HG02870 (cell line): ENCODE data around the gene NAT10.
A peak's percentile ranks its signal among the peaks of the same experiment; 100 is the strongest.
"Not testable (repeated sequence)": the region's sequence is repeated elsewhere in the genome, so short reads cannot be mapped to it uniquely, and the experiment has no call there.

Experiments
- ATAC-seq: cut with Tn5 transposase; IDR thresholded peaks from one replicate; pipeline ENCODE4 v1.9.1; 2021; ENCODE audit warnings: mild to moderate bottlenecking, moderate library complexity; ENCODE audit not compliant: unreplicated experiment

Gene NAT10

DNA sequence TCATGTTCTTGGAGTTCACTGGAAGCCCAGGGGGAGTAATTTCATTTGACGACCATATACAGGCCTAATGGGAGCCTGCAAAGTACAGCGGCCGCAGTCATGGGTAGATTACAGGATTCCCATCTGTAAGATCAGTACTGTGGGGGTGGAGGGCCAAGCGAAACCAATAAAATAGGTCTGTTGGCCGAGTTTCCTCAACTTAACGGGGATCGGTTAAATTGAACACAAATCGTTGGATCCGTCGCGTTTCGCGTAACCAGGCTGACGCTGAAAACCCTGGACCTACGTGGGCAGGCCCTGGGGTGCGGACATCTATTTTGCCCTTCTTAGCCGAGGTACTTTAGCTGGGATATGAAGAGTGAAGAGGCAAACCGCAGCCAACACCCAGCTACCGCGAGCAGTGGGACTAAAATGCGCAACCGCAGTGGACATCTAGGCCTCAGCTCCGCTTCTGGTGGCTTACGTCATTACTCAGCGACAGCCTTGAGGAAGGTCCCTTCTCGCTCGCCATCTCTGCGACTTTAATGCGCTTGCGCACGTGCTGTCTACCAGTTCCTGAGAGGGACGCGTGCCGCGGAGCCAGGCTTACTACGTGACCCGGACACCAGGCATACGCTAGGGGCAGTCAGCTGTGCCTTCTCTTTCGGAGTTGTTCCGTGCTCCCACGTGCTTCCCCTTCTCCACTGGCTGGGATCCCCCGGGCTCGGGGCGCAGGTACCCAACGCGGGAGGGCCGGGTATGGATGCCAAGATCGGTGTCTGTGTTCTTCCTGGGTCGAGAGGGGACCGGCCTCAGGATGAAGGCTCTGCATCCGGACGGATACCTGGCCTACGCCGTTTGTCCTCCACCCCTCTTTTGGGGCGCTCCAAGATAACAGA, at the start of gene NAT10:
TSS of gene NAT10 (plus strand) at position 551 of the 878 bp plus-strand sequence. CDS start 2,597 bp downstream, outside the sequence.
- peak; percentile 92 for ATAC-seq

DNA sequence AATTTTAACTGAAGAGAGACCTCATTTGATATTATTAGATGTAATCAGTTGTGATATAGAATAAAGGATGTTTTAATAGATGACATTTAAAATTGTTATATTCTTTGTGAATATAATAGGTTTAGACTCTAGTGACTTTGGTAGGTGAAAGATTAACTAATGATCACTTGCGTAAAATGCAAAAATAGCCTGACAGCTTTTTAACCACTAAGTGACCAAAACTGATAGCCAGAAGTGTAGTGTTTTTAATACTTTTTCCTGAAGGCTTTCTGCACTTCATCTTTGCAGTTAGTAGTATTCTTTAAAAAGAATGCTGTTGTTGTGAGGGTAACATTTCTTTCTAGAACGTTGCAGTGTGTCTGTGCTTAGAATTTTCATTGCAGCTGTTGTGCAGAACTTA, 48.8 kb upstream of the NAT10 start:
- ATAC-seq, result no peak

DNA sequence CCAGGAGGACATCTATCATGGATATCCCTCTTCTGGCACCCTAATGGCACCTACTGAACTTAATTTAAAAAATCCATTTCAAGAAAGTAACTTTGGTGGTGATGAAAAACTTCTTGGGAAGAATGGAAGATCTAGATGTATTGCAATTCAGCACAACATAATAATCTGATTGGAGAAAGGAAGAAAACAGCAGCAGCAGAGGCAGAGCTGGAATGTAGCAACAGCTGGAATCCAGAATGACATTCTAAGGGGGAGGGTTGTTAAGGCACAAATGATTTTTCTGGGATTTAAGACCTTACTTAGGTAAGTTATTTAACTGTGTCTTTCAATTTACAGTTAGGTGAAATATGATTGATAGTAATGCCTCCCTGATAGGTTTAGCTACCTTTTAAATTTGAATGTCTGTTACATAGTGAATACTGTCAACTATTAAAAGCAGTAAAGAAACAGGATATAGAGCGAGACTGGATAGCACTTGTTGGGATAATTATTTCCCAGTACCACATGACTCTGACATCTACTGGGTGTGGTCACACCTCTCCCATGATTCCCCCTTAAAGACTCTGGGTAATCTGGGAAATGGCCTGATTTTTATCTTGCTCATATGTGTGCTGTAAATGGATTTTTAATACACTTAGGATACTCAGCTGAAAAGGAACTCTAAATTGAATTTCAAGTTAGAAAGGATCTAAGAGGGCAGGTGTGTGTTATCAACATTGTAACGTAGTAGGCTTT, 42.2 kb upstream of the NAT10 start:
- ATAC-seq, result no peak

DNA sequence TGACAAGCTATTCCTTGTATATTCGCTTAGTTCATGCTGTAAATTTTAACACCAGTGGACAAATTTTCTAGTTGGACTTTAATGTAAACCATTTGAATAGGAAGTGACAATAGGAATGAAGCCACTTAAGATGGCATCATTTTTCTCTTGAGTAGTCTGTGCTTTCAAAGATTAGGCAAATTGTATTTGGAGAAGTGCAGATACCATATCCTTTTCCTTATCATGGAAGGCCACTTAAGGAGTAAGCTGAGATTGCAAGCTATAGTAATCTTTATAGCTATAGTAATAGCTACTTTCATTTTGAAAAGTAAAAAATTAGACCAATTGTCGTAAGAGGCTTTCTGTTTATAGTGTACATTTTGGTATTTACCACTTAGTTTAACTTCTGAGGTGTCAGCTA, 41.1 kb upstream of the NAT10 start:
- ATAC-seq, result no peak

- no peak for ATAC-seq
Measured at GRCh38 chr11:34065505-34066203, 39.8 kb upstream of the NAT10 start.

GRCh38 chr11:34066766-34067165, 38.7 kb upstream of the NAT10 start:
- not testable (repeated sequence) for ATAC-seq

GRCh38 chr11:34067383-34068065, 37.9 kb upstream of the NAT10 start:
- ATAC-seq, result no peak

GRCh38 chr11:34068111-34068510, 37.3 kb upstream of the NAT10 start:
- no peak for ATAC-seq

DNA sequence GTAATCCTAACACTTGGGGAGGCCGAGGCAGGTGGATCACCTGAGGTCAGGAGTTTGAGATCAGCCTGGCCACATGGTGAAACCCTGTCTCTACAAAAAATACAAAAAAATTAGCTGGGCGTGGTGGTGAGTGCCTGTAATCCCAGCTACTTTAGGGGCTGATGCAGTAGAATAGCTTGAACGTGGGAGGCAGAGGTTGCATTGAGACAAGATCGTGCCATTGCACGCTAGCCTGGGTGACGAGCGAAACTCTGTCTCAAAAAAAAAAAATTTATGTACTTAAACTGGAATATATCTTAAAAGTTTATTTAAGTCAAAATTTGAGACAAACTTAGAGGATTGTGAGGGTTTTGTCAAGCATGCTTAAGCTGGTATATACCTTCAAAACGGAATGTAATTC, 34.1 kb upstream of the NAT10 start:
- not testable (repeated sequence) for ATAC-seq

DNA sequence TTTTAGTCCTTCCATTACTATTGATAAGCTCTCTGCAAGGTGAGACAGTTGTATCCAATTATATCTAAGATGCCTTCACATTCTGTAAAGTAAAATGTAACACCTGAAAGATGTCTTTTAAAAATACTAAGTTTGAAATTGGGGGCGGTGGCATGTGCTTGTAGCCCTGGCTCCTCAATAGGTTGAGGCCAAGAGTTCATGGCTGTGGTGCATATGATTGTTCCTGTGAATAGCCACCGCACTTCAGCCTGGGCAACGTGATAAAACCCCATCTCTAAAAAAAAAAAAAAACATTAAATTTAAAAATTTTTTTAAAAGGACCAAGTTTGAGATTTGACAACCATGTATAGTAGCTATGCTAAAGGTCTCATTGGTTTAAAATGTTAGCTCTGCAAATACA, 33.4 kb upstream of the NAT10 start:
- no peak for ATAC-seq

- ATAC-seq, result no peak
Measured at GRCh38 chr11:34072832-34073231, 32.6 kb upstream of the NAT10 start.

- ATAC-seq, result no peak
Measured at GRCh38 chr11:34074391-34074790, 31.0 kb upstream of the NAT10 start.

- no peak for ATAC-seq
Measured at GRCh38 chr11:34075178-34075820, 30.1 kb upstream of the NAT10 start.

DNA sequence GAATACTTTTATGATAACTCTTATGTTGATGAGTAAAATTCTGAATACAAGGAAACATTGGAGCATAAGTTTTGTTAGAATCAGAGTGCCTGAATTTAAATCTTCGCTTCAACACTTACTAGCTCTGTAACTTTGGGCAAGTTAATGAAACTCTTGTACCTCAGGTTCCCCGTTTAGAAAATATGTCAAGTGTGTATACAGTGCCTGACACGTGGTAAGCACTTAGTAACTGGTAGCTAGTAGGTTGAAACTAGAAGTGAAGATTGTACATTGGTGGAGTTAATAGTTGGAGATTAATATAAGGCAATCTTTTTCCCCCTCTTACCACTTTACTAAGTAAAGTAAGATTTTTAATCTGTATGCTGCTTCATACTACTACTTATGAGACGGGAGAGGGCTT, 24.8 kb upstream of the NAT10 start:
- ATAC-seq, result no peak

GRCh38 chr11:34084637-34085036, 20.8 kb upstream of the NAT10 start:
- ATAC-seq, result no peak

DNA sequence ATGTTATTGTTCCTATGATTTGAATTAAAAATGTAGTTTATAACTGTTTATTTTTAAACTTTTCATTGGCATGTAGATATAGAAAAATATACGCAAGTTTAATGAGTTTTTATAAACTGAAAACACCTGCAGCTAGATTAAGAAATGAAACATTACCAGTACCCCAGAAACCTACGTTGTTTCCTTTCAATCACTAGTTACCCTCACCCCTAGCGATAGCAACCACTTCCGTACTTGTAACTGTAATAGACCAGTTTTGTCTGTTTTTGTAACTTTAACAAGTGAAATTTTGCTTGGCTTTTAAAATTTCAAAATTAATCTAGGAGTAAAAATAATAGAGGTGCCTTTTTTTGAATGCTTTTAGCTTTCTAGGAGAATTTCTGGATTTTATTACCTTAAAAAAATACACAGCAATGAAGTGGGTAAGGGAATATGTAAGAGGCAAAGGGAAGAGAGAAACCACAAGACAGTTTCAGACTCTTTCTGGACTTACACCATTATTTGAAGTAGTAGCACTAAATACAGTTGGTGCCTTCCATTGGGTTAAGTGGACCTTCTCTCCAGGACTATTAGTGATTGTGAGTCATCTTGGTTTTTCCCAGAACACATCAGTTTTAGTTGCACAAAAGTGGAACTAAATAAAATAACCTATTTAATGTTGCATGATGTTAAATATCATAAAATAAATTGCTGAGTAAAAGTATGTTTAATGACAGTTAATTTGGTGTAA, 18.7 kb upstream of the NAT10 start:
- peak; percentile 79 for ATAC-seq

- ATAC-seq, result no peak
Measured at GRCh38 chr11:34091825-34092224, 13.6 kb upstream of the NAT10 start.

DNA sequence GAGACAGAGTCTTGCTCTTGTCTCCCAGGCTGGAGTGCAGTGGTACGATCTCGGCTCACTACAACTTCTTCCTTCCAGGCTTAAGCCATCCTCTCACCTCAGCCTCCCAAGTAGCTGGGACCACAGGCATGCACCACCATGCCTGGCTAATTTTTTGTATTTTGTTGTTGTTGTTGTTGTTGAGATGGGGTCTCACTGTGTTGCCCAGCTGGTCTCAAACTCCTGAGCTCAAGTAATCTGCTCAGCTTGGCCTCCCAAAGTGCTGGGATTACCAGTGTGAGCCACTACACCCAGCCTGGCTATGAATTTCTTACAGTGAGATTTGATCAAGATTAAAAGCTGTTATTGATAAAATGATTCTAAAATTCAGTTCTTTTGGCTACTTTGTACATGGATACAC, 10.5 kb upstream of the NAT10 start:
- ATAC-seq, result not testable (repeated sequence)

DNA sequence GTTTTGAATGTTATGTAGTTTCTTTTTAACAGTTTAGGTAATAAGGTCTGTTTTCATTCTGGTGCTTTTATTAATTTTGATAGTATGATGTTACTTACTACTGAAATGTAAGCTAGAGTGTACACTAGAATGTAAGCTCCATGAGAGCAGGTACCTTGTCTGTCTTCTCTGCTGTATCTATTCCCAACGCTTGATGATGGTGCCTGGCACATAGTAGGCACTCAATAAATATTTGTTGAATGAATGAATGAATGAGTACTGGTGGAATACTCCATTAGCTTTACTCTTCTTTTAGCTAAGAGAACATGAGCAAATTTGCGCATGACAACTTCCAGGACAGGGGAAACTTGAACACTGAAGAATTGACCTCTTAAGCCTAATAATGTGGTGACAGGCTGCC, 6.6 kb upstream of the NAT10 start:
- ATAC-seq, result no peak

DNA sequence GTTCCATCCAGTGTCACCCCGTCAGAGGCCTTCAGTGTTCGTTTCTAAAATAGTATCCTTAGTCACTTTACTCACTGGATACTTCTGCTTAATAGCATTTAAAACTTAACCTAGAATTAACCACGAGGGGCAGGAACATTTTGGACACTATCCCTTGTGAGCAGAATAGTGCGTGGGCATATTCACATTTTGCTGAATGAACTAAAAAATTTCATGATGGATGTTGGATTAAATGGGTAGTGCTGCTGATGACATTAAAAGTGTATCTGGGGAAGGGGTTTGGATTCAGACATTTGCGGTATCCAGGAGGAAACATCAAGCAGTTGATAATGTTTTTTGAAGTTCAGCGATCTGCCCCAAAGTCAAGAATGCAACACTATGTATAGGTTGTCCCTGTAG, 750 bp upstream of the NAT10 start:
- ATAC-seq, result no peak
